ENCODE results near the gene AJAP1.

The AJAP1 gene

DNA sequence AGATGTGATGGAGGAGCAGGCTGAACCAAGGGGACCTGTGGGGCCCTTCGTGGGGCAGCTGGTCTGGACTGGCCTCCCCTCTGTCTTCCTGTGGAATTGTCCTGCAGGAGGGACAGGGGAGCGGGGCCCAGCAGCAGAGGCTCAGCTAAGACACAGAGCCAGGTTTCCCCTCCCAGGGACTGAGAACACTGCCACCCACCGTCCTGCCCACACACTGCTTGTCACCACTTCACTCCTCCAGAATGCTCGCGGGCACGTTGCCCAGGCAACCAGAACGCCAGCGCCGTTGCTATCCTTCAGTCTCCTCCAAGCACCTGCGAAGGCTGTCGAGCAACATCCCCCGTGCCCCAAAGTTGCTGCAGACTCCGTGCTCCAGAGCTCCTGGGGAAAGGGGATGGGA, 46.4 kb downstream of the AJAP1 start:
- no peak for DNase-seq (ENCODE audit: low read depth, low spot score)

- no peak for DNase-seq (ENCODE audit: low read depth, low spot score)
These were observed 46.9 kb downstream of the AJAP1 start for GRCh38 chr1:4701276-4701675.

GRCh38 chr1:4702464-4702863, 48.1 kb downstream of the AJAP1 start:
- no peak for DNase-seq (ENCODE audit: low read depth, low spot score)

DNA sequence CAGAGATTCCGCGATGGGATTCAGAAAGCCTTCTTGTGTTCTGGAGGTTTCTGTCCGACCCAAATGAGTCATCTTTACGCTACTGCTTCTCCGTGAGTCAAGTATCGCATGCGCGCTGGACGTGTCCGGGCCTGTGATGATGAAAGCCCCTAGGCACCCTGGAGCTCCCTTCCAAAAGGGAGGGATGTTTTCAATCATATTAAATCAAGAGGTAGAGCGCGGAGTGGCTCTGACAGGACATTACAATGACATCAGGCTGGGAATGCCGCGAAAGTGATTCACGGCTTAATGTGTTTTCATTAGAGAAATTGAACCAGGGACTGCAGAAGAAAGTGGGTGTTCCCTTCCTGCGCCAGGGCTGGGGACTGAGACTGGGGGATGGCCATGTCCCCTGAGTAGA, 48.5 kb downstream of the AJAP1 start:
- DNase-seq (ENCODE audit: low read depth, low spot score), result no peak

DNA sequence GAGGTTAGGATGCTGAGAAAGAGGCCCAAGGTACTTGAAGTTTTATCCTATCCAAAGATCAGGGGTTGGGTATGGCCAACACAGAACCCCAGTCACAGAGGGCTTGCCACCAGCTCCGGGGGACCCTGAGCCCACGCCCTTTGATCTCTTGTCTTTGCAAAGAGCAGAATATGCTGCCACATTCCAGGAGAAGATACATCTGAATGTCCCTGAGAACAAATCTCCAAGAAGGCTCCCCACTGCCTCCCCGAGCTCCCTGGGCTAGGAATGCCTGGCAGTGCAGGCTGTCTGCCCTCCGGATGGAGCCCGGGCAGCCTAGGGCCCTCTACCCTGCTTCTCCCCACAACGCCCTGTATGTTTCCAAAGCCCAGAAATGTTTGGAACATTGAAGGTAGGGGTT, 49.2 kb downstream of the AJAP1 start:
- no peak for DNase-seq (ENCODE audit: low read depth, low spot score)

- DNase-seq (ENCODE audit: low read depth, low spot score), result no peak
These were observed 54.6 kb downstream of the AJAP1 start for GRCh38 chr1:4708840-4709507.

DNA sequence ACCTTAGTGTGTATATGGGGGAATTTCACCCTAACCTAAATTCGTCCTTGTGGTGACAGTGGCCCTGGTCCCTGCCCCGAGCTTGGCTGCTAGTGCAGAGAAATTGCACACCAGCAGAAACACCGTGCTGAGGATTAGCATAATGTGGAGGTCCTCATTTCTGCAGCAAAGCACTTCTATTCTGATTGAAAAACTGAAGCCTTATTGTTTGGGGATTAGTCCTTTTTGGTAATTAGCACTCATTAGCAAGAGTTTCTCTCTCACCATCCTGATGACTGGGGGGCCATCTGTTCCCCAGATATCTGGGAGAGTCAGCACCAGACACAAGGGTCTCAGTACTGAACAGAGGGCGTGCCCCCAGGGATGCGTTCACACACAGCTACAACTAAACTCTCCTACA, 55.2 kb downstream of the AJAP1 start:
- DNase-seq (ENCODE audit: low read depth, low spot score), result no peak

DNA sequence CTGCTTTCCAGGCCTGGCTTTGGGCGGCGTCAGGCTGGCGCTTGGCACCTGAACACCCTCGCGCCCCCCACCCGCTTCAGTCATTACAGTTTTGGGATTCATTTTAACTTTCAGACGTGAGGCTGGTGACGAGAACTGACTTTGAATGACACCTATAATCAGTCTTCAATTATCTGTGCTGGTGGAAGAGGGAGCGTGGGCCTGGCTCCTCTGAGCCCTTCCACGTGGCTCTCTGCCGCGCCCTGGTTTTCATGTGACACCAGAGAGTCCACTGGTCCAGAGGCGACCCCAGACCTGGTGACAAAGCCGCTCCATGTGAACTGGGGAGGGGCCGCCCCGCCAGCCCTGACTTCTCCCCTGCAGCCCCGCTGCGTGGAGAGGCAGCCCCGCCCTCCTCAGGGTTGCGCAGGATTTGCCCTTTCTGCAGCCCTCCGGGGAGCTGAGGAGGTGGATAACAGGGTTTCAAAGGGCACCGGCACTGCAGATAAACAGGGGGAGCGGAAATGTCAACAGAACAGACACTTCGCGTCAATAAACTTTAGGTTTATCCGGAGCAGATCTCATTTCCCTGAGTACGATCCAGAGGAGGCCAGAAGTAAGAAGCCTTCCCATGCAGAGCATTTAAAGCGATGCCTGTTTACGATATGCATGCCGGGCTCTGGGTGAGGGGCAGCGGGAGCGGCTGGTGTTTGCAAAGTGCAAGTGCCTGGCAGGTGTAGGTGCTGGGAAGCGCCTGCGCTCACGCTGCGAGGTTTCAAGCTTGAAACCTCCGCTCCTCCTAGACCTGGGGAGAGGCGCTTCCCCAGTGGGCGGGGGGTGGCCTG, 56.4 kb downstream of the AJAP1 start:
- no peak for DNase-seq (ENCODE audit: low read depth, low spot score)

- DNase-seq (ENCODE audit: low read depth, low spot score), result no peak
These were observed 57.2 kb downstream of the AJAP1 start for GRCh38 chr1:4711416-4712275.

DNA sequence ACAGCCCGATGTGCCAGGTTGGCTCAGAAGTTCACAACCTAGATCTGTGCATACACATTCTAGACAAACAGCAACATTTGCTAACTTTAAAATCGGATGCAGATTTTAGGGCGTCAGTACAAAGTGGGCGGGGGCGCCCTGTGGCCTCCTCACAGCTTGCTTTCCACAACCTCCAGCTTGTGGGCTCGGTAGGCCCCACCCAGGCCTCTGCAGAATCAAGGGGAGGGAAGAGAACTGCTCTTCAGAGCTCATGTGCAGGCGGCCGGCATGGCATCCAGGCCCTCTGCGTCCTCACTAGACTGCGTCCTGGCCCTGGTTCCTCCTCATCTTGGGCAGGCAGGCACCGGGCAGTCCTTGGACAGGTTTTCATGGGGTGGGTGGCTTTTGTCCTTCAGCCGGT, 59.3 kb downstream of the AJAP1 start:
- no peak for DNase-seq (ENCODE audit: low read depth, low spot score)

- DNase-seq (ENCODE audit: low read depth, low spot score), result no peak
These were observed 62.0 kb downstream of the AJAP1 start for GRCh38 chr1:4716406-4716805.

GRCh38 chr1:4718071-4718470, 63.7 kb downstream of the AJAP1 start:
- no peak for DNase-seq (ENCODE audit: low read depth, low spot score)

GRCh38 chr1:4723106-4723505, 68.7 kb downstream of the AJAP1 start:
- DNase-seq (ENCODE audit: low read depth, low spot score), result no peak

DNA sequence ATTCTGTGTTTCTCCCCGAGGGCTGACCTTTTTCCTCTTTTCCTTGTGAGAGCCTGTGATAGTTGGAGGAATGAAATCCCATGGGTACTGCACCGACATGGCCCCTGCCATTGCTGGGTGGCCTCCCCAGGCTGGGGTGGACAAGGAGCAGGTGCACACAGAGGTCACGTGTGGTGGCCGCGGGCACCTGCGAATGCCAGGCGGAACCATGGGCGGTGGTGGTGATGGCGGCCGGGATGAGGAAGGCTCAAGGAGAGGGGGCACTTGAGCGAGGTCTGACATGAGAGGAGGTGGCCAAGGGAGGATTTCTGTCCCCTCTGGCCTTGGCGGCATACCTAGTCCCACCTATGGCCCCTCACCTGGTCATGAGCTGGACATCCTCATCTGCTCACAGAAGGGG, 69.6 kb downstream of the AJAP1 start:
- no peak for DNase-seq (ENCODE audit: low read depth, low spot score)

GRCh38 chr1:4724695-4725250, 70.4 kb downstream of the AJAP1 start:
- no peak for DNase-seq (ENCODE audit: low read depth, low spot score)

GRCh38 chr1:4725416-4725815, 71.0 kb downstream of the AJAP1 start:
- DNase-seq (ENCODE audit: low read depth, low spot score), result no peak

- no peak for DNase-seq (ENCODE audit: low read depth, low spot score)
These were observed 72.4 kb downstream of the AJAP1 start for GRCh38 chr1:4726620-4727341.

- DNase-seq (ENCODE audit: low read depth, low spot score), result no peak
These were observed 74.1 kb downstream of the AJAP1 start for GRCh38 chr1:4728319-4729089.

- no peak for DNase-seq (ENCODE audit: low read depth, low spot score)
These were observed 74.7 kb downstream of the AJAP1 start for GRCh38 chr1:4729090-4729471.

GRCh38 chr1:4730078-4730477, 75.7 kb downstream of the AJAP1 start:
- DNase-seq (ENCODE audit: low read depth, low spot score), result no peak

Measured in iPS DF 19.7 (cell line).